Coronary artery (tissue), 2 donors: ENCODE measurements around the gene CAMK4.

Source experiments
- DNase-seq: peaks from one replicate; pipeline ENCODE4 v3.0.0-alpha.2; 2017; ENCODE audit warnings: low spot score
- H3K27ac ChIP-seq, 2 donors: fragments of 200-600 bp; sonication (generic); one replicate each; pipeline ENCODE4 v1.5.1; 2016 to 2019
- H3K4me3 ChIP-seq: fragments of 200-600 bp; sonication (generic); 2 replicates; pipeline ENCODE4 v1.5.1; 2016; ENCODE audit warnings: mild to moderate bottlenecking, moderate library complexity
- TF ChIP-seq, protein P1 (sequence below): fragments of 200-600 bp; sonication (generic); IDR thresholded peaks from one replicate; pipeline ENCODE4 v1.5.1; 2019; ENCODE audit warnings: antibody characterized with exemption

The CAMK4 gene

DNA sequence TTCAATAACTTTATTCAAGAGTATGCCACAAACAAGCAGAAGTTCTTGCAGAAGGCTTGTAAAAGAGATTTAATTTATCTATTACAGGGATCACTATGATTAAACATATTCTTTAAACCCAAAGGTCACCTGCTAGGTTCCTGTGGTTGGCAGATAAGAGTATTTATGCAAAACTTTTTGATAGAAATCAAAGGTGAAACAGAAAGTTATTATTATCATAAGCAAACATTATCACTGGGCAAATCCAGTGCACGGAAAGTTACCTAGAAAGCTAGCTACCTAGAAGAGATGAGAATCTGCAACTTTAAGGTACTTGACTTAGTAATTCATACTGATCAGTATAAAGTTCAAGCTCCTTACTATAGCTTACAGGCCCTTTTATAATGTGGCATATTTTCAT lies 284.9 kb downstream of the CAMK4 start:
- TF ChIP-seq, protein P1, sequence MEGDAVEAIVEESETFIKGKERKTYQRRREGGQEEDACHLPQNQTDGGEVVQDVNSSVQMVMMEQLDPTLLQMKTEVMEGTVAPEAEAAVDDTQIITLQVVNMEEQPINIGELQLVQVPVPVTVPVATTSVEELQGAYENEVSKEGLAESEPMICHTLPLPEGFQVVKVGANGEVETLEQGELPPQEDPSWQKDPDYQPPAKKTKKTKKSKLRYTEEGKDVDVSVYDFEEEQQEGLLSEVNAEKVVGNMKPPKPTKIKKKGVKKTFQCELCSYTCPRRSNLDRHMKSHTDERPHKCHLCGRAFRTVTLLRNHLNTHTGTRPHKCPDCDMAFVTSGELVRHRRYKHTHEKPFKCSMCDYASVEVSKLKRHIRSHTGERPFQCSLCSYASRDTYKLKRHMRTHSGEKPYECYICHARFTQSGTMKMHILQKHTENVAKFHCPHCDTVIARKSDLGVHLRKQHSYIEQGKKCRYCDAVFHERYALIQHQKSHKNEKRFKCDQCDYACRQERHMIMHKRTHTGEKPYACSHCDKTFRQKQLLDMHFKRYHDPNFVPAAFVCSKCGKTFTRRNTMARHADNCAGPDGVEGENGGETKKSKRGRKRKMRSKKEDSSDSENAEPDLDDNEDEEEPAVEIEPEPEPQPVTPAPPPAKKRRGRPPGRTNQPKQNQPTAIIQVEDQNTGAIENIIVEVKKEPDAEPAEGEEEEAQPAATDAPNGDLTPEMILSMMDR: no peak
- no peak for DNase-seq
- H3K4me3 ChIP-seq: no peak overlapping the region
- H3K27ac ChIP-seq: no peak overlapping the region

DNA sequence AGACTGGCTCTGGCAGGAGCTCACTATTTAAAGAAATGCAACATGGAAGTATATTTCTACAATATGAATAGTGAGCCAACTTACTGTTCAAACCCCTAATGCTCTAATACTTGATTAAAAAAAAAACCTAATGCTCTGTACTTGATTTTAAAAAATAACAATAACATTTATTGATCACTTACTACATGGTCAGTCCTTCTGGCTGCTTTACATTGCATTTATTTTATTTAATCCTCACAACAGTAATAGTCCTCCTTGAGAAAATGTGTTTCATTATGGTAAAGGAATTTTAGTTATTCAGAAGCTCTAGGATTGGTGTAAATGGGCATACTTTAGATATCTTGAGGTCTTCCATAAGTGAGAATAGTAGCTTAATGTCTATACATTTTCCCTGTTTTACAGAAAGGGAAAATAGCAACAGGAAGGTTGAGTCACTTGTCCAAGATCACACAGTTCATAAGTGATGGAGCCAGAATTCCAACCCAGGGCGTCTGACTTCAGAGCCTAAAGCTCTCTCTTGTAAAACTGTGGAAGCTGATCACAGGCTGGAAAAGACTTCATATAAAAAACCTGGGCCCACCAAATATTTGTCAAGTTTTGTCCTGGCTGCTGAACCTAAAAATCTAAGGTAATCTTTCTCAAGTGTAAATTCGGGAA lies 287.1 kb downstream of the CAMK4 start:
- peak overlapping the region; percentile 78 for H3K4me3 ChIP-seq
- H3K27ac ChIP-seq: peak overlapping the region; percentile 91 to 96
- no peak for DNase-seq
- TF ChIP-seq, protein P1: no peak

DNA sequence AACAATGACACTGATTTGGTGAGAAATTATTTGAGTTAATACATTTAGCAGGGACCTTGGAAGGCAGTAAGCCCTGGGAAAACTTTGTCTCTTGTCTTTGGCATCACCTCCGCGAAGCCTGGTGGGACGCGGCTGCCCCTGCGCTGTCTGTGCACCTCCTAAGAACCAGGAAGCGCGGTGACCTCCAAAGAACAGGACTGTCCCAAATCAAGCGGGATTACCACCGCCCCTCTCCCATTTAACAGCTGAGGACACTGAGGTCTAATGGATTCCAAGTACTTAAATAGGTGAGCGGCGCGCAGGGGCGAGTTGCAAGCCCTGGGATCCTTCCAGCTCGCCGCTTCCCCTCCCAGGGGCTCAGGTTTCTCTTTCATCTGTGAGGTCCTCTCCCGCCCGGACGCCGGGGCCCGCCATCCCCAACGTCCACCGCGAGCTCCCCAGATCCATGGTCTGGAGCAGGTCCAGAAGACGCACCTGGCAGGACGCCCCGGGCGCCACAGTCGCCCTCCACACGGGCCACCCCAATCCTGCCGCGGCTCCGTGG lies 287.7 kb downstream of the CAMK4 start:
- Histone ChIP-seq H3K4me3 (peak overlapping the region; percentile 78), H3K27ac (peak overlapping the region; percentile 91 to 96)
- TF ChIP-seq, protein P1: no peak
- no peak for DNase-seq

DNA sequence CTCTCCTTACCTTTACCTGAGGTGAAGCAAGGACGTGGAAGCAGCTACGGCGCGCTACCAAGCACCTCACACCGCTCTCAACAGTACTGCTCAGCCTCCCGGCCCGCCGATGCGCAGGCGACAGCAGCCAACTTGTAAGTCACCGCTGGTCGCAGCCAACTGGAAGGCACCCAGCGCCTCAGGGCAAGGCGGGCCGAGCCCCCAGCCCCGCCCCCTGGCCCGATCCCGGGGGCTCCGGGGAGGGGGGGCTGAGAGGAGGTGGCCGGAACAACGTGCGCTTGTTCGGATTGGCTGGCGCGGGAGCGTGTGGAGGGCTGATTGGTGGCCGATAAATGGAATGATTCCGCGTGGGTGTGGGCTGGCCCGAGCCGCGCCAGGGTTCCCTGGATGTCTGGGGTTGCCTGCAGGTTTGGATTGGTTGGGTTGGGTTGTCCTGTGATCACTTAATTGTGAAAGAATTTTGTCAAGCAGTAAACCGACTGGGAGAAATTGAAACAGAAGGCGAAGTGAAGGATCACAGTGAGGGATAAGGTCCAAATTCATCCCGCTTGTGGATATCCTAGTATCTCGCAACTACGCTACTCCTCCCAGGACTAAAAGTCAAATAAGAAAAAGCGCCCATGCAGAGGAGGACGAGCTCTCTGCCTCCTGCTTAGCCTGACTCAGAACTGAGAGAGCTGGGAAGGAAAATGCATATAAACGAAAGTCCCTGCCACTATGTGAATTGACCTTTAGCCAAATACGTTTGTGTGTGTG lies 288.4 kb downstream of the CAMK4 start, which contains the start of gene STARD4:
Gene STARD4, minus strand, starts transcription at position 161 of the 756 bp plus-strand sequence. CDS start 5,102 bp downstream, outside the sequence.
- TF ChIP-seq, protein P1: no peak
- Histone ChIP-seq H3K4me3 (peak within 1 kb of the TSS; percentile 78), H3K27ac (peak within 1 kb of the TSS; percentile 91 to 96)
- DNase-seq: peak; percentile 99

DNA sequence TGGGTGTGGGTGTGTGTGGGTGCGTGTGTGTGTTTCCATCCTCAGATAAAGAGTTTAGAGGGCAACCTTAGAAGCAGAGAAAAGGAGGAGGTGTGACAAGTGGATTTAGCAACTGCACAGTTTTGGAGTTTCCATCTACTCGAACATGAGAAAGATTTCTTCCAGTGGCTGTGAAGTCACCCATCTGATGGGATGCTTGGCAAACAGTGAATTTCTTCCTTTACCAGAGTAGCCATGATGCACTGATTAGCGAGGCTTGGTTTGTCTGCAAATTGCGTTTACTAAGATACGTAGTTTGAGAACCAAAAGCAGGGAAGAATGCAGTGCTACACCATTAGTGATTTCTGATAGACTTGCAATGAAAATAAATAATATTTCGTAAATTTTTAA lies 288.9 kb downstream of the CAMK4 start:
- DNase-seq: no peak
- H3K4me3 ChIP-seq: peak overlapping the region; percentile 78
- TF ChIP-seq, protein P1: no peak
- H3K27ac ChIP-seq: peak overlapping the region; percentile 91 to 96

DNA sequence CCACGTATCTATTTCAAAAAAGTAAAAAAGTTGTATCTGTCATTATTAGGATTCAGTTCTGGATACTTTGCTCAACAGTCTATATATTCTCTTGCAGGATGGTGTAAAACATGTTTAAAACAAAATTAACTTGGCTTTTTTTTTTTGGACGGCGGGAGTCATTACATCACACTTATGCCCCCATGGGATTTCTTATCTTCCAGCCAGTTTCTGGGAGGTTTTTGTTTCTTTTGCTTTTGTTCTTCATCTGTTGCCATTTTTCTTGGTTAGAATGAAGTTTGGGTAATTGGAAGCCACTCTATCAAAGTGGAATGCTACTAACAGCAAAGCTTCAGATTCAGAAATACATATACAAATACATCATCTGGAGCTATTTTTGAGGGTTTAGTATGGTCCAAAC lies 289.9 kb downstream of the CAMK4 start:
- TF ChIP-seq, protein P1: no peak
- no peak overlapping the region for H3K4me3 ChIP-seq
- peak overlapping the region in 1 of 2 donors; percentile 96 for H3K27ac ChIP-seq
- DNase-seq: no peak
